HL-60/S4 treated with phorbol 12-myristate 13-acetate at 8.2 ng/mL for 4 days and 3 days (cell line): ENCODE data around the gene CPPED1.
"Not testable (repeated sequence)": the region's sequence is repeated elsewhere in the genome, so short reads cannot be mapped to it uniquely, and the experiment has no call there.

ENCODE experiments used
- in situ Hi-C: fragments of 300-500 bp; cut with MboI; formaldehyde crosslinking; loops from 2 replicates; pipeline ENCODE4 v1.15.0; 2022; ENCODE audit warnings: low sequenced_read_pairs

Gene CPPED1

DNA sequence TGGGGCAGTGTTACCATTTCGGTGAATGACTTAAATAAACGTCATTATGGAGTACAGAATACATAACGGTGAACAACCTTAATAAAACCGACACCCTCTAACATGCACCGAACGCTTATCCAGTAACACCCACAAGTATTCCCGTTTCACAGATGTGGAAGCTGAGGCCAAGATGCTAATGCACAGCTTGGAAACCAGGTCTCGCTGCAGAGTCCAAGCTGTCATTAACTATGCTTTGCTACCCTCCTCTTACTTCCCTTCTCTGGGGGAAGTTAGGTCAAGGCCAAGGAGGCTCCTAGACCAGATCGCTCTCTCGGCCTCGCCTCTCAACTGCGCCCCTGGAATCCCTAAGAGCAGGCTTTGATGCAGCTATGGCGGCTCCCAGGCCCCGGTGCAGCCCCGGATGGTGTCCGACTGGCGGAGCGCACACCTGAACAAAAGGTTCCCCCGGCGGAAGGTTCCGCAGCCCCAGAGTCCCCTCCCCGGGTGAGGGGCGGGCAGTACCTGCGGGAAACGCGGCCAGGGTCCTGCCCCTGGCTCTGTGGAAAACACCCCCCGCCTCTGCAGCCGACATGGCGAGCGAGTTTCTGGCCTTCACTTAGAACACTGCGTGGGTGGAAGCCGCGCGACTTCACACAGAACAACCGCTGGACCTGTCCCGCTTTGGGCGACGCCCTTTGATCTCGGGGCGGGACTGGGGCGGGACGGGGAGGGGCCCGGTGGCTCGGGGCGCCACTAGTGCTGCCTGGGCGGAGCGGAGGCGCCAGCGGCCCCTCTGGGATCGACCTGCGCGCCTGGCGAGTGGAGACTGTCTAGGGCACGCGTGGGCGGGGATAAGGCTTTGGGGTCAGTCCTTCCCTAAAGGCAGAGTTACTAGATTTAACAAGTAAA lies at the start of gene CPPED1:
TSS of gene CPPED1 (minus strand) at position 685 of the 891 bp plus-strand sequence. CDS start at position 574, 111 bp downstream.
- in situ Hi-C loops = loop anchor here (10.0 kb wide), 1 partner anchor 339 kb away; no protein-coding TSS in a partner anchor

GRCh38 chr16:12850186-12850585 lies 46.5 kb upstream of the CPPED1 start:
- in situ Hi-C loops = no loop called here

DNA sequence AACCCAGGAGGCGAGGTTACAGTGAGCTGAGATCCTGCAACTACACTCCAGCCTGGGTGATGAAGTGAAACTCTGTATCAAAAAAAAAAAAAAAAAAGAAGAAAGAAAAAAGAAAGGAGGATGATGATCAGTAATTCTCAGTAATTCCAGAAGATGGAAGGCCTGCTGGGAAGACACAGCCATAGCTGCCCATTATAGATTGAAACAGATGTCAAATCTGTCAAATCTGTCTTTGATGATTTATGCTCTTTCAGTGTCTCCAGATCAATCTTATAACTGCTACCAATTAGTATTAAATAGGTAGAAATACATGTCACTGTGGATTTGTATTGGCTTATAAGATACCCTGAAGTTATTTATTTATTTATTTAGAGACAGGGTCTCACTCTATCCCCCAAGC lies 42.9 kb upstream of the CPPED1 start:
- in situ Hi-C loops = no loop called here

DNA sequence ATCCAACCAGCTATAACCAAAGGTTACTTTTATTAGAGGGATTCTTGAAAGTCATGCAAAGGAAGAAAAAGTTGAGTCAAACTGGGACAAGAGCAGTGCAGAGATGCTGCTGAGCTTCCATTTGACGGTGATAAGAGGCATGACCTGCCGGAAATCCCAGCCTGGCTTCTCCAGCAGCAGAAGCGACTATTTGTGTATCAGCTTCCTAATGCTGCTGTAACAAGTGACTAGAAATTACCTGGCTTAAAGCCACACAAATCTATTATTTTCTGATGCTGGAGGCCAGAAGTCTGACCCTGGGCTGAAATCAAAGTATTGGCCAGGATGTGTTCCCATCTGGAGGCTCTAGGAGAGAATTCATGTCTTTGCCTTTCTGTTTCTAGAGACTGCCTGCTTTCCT lies 41.6 kb upstream of the CPPED1 start:
- in situ Hi-C loops = no loop called here

- in situ Hi-C loops = no loop called here
Measured at GRCh38 chr16:12837756-12838155, 34.1 kb upstream of the CPPED1 start.

DNA sequence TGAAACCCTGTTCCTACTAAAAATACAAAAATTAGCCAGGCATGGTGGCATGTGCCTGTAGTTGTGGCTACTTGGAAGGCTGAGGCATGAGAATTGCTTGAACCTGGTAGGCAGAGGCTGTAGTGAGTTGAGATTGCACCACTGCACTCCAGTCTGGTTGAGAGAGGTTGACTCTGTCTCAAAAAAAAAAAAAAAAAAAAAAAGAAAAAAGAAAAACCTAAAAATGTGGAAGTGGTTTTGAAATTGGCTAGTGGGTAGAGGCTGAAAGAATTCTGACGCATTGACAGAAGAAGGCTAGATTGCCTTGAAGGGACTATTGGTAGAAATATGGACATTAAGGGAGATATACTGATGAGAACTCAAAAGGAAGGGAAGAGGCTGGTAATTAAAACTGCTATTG lies 33.6 kb upstream of the CPPED1 start:
- in situ Hi-C loops = no loop called here

DNA sequence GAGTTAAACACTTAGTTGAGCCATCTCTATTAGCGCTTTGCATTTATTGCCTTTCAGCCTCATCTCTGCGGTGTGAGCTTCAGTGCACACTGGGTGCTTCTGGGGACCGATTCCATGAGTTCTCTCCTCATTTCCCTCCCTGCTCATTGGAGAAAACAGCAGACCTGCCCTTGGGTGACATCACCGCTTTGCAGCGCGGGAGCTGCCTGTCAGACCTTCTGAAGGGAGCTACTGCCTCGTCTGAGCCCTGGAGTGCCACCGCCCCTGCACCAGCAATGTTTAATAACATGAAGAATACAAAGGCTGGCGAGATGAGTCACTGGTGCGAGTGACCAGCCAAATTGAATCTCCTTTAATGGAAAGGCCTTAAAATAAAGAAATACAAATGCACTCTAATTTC lies 30.2 kb upstream of the CPPED1 start:
- in situ Hi-C loops = no loop called here

DNA sequence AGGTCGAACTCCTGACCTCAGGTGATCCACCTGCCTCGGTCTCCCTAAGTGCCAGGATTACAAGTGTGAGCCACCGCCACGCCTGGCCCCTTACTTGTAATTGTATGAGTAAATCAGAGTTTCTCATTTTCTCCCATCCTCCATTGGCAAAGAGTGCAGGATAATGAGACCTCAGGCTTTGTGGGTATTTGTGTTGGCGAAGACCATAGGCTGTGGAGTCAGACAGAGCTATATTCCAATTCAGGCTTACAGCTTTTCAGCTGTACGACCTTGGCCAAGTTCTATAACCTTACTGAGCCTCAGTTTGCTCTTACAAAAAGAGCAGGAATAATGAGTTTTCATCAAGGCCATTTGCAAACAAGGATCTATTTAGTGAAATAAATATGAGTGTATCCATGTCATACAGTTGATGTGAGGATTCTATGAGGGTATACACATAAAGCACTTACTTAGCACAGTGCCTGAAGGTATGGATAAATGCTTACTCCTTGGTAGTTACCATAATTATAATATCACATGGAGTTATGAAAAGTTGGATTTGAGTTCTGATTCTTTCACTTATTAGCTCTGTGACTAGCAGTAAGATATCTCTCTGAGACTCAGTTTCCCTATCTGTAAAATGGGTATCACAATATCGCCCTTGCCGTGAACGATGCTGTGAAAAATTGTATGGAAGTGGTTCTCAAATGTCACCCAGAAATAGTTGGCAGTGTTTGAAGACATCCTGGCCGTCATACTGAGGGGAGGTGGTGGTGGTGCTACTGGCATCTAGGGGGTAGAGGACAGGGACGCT lies 25.6 kb upstream of the CPPED1 start:
- in situ Hi-C loops = loop anchor here (10.0 kb wide), 1 partner anchor 254 kb away; no protein-coding TSS in a partner anchor

GRCh38 chr16:12828206-12828605 lies 24.5 kb upstream of the CPPED1 start:
- in situ Hi-C loops = loop anchor here (10.0 kb wide), 1 partner anchor 253 kb away; no protein-coding TSS in a partner anchor

DNA sequence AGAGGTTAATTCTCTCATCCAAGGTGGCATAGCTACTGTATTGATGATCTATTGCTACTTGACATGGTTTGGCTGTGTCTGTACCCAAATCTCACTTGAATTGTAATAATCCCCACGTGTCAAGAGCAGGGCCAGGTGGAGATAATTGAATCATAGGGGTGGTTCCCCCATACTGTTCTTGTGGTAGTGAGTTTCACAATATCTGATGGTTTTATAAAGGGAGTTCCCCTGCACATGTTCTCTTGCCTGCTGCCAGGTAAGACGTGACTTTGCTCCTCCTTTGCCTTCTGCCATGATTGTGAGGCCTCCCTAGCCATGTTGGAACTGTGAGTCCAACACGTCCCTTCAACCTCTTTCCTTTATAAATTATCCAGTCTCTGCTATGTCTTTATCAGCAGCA lies 22.9 kb upstream of the CPPED1 start:
- in situ Hi-C loops = loop anchor here (10.0 kb wide), 1 partner anchor 252 kb away; no protein-coding TSS in a partner anchor

GRCh38 chr16:12819126-12820117 lies 15.7 kb upstream of the CPPED1 start:
- in situ Hi-C loops = loop anchor here (10.0 kb wide), 1 partner anchor 245 kb away; no protein-coding TSS in a partner anchor

GRCh38 chr16:12818326-12818725 lies 14.6 kb upstream of the CPPED1 start:
- in situ Hi-C loops = no loop called here

DNA sequence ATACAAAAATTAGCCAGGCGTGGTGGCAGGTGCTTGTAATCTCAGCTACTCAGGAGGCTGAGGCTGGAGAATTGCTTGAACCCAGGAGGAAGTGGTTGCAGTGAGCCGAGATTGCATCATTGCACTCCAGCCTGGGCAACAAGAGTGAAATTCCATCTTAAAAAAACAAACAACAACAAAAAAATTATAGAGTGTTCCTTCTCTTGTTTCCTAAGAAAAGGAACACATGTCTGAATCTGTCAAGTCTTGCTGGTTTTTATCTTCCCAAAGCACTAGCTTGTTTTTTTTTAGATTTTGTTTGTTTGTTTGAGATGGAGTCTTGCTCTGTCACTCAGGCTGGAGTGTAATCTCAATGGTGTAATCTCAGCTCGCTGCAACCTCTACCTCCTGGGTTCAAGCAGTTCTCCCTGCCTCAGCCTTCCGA lies 13.1 kb upstream of the CPPED1 start:
- in situ Hi-C loops = not testable (repeated sequence)

DNA sequence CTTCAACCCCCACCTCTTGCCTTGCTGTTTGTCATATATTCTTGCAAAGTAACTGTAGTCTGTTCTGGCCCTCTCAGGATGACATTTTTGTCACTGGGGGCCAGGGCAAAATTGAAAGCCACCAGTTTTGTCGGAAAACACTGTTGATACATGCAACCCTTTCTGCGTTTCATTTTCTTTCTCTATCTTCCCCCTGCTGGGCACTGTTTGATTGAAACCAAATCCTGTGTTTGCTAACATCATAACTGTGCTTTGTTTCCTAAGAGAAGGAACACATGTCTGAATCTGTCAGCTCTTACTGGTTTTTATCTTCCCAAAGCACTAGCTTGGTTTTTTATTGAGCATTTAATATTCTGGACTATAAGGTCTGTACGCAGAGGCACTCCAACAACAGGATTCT lies 11.7 kb upstream of the CPPED1 start:
- in situ Hi-C loops = no loop called here

DNA sequence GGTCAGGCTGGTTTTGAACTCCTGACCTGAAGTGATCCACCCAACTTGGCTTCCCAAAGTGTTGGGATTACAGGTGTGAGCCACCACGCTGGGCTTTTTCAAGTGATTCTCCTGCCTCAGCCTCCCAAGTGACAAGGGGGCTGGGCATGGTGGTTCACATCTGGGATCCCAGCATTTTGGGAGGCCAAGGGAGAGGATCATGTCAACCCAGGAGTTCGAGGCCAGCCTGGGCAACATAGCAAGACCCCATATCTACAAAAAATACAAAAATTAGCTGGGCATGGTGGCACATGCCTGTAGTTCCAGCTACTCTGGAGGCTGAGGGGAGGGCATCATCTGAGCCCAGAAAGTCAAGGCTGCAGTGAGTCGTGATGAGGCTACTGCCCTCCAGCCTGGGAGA lies 10.0 kb upstream of the CPPED1 start:
- in situ Hi-C loops = not testable (repeated sequence)

DNA sequence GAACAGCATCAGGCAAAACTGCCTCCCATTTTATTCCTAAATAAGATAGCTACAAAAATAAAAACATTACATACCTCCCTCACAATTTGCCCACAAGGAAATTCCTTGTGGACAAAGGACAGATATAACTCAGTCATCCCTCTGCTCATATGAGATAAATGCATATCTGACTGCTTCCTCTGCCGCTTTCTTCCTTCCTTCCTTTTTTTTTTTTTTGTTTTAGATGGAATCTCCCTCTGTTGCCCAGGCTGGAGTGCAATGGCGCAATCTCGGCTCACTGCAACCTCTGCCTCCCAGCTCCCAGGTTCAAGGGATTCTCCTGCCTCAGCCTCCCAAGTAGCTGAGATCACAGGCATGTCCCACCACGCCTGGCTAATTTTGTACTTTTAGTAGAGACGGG lies 9.6 kb upstream of the CPPED1 start:
- in situ Hi-C loops = not testable (repeated sequence)

DNA sequence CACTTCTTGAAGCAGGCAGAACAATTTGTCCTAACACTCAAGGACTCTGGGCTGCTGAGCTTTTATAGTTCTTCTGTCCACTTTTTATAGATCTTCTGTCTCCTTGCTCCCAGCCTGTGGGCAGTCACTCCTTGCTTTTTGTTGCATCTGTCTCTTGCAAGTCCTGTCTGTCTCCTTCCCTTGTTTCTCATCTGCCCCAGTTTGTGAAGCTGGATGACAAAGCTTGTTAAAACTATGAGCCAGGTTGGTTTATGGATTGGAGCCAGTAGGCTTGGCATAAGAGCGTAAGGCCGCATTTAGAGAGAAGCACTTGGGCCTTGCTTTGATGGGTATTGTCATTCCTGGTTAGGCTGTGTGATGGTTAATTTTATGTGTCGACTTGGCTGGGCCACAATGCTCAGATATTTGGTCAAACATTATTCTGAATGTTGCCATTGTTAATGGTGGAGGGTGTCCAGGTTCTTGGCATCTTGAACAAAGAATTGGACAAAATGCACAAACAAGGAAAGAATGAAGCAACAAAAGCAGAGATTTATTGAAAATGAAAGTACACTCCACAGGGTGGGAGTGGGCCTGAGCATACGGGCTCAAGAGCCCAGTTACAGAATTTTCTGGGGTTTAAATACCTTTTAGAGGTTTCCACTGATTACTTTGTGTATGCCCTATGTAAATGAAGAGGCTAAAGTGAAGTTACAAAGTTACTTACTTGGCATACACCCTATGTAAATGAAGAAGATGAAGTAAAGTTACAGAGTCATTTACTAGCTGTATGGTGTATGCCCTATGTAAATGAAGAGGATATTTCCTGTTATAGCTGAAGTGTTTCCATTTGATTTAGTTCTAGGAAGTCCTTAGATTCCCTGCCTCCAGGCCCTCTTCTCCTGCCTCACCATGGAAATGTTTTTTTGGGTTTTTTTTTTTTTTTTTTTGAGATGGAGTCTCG lies 8.0 kb upstream of the CPPED1 start:
- in situ Hi-C loops = no loop called here

GRCh38 chr16:12805066-12805465 lies 1.4 kb upstream of the CPPED1 start:
- in situ Hi-C loops = loop anchor here (10.0 kb wide), 1 partner anchor 340 kb away; no protein-coding TSS in a partner anchor

DNA sequence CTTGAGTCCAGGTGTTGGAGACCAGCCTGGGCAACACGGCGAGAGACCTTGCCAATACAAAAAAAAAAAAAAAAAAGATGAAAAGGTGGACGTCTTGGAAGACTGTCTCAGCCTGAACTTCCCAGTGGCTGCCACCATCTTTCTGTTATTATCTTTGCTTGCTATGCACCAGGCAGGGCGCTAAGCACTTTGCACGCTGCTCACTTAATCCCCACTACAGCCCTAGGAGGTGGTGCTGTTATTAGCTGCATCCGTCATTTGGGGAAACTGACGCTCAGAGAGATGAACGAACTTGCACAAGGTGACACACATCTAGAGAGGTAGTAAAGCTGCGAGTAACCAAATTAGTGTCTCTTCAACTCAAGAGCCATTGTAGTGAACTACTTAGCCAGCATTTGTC lies 708 bp upstream of the CPPED1 start:
- in situ Hi-C loops = loop anchor here (10.0 kb wide), 1 partner anchor 340 kb away; no protein-coding TSS in a partner anchor
